Epithelial cell of proximal tubule (primary cell): ENCODE results near the gene FOLR1. TPM values are rescaled to one million over a fixed set of nuclear protein-coding genes. Genes with fewer than 3 reads are reported as not detected.

Experiments used
- DNase-seq: peaks from one replicate; pipeline ENCODE4 v3.0.0-alpha.2; 2011; ENCODE audit warnings: low read depth
- H3K4me3 ChIP-seq: 2 replicates; pipeline ENCODE4 v1.5.1; 2011; ENCODE audit warnings: low read depth, mild to moderate bottlenecking, low read length
- CTCF ChIP-seq: conservative IDR thresholded peaks from 2 replicates; pipeline ENCODE4 v1.5.1; 2012; ENCODE audit warnings: low read depth, mild to moderate bottlenecking, low read length
- total RNA-seq: library from RNA; depleted of rRNA; stranded (reverse); fragments of >200 nt; gene quantifications from 2 replicates; pipeline ENCODE4 v1.2.3, GENCODE V29; 2015

Gene FOLR1
- total RNA-seq, 1 donor from 2014 or later = 12.3 TPM

- H3K4me3 ChIP-seq = no peak overlapping the region
- no peak for DNase-seq
- TF ChIP-seq CTCF = no peak
Measured at GRCh38 chr11:72227316-72228228, 35.6 kb downstream of the FOLR1 start.

GRCh38 chr11:72228229-72228843 lies 36.4 kb downstream of the FOLR1 start:
- DNase-seq = no peak
- TF ChIP-seq CTCF = no peak
- H3K4me3 ChIP-seq = no peak overlapping the region

- no peak for TF ChIP-seq CTCF
- no peak for DNase-seq
- no peak overlapping the region for H3K4me3 ChIP-seq
Measured at GRCh38 chr11:72228844-72229231, 36.9 kb downstream of the FOLR1 start.

GRCh38 chr11:72229336-72229924 lies 37.5 kb downstream of the FOLR1 start:
- no peak for DNase-seq
- H3K4me3 ChIP-seq = no peak overlapping the region
- TF ChIP-seq CTCF = no peak

- H3K4me3 ChIP-seq = no peak overlapping the region
- DNase-seq = no peak
- TF ChIP-seq CTCF = no peak
Measured at GRCh38 chr11:72229925-72230763, 38.2 kb downstream of the FOLR1 start.

GRCh38 chr11:72230764-72231365 lies 38.9 kb downstream of the FOLR1 start:
- no peak for TF ChIP-seq CTCF
- DNase-seq = no peak
- H3K4me3 ChIP-seq = no peak overlapping the region
